Caki2 (cell line): ENCODE measurements around the gene APOC3. TPM values are rescaled to one million over a fixed set of nuclear protein-coding genes. Genes with fewer than 3 reads are reported as not detected.

ENCODE experiments used
- DNase-seq: peaks from one replicate; pipeline ENCODE4 v3.0.0-alpha.2; 2015; ENCODE audit warnings: low read depth
- in situ Hi-C: cut with HindIII; loops from 2 replicates; pipeline ENCODE4 v1.10.0; 2016; ENCODE audit warnings: low sequenced_read_pairs, low pct_unique_long_range_greater_than_20kb, mixed read lengths
- total RNA-seq: library from RNA; depleted of rRNA; stranded (reverse); fragments of >200 nt; shearing (Covaris generic); gene quantifications from 2 replicates; pipeline ENCODE4 v1.2.3, GENCODE V29; 2014; ENCODE audit warnings: low replicate concordance; rRNA removed

APOC3 gene
- not detected in 2 replicates for total RNA-seq

- in situ Hi-C loops: no loop called here
- no peak for DNase-seq
These were observed at the start of gene APOC3 for GRCh38 chr11:116829525-116830183. Gene APOC3, plus strand, starts transcription at chr11:116829907. Its CDS starts 676 bp downstream, at chr11:116830583.

GRCh38 chr11:116782728-116783127, 47.0 kb upstream of the APOC3 start:
- no peak for DNase-seq
- in situ Hi-C loops: no loop called here

DNA sequence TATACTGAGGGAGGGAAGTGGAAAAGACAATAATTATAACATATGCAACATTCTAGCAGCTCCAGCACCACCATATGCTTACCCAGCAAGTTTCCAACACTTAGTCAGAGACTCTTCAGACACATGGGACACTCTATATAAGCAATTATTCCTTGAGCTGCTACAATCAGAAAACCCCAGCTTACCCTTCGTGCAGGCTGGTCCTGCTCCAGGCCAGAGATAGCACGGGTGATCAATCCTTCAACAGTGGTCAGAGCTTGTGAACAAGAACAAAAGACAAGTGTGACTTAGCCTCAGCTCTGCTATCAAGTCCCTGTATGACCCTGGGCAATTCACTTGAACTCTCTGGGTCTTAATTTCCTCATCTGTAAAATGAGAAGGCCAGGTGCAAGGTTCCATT, 43.4 kb upstream of the APOC3 start:
- in situ Hi-C loops: no loop called here
- DNase-seq: no peak

- in situ Hi-C loops: no loop called here
- no peak for DNase-seq
These were observed 42.7 kb upstream of the APOC3 start for GRCh38 chr11:116786966-116787365.

- in situ Hi-C loops: no loop called here
- no peak for DNase-seq
These were observed 42.3 kb upstream of the APOC3 start for GRCh38 chr11:116787436-116787785.

- in situ Hi-C loops: no loop called here
- DNase-seq: peak; percentile 58
These were observed 41.8 kb upstream of the APOC3 start, which contains the start of gene ZPR1 for GRCh38 chr11:116787786-116788486. Gene ZPR1, minus strand, starts transcription at chr11:116788023. Its CDS starts 33 bp downstream, at chr11:116787990.

DNA sequence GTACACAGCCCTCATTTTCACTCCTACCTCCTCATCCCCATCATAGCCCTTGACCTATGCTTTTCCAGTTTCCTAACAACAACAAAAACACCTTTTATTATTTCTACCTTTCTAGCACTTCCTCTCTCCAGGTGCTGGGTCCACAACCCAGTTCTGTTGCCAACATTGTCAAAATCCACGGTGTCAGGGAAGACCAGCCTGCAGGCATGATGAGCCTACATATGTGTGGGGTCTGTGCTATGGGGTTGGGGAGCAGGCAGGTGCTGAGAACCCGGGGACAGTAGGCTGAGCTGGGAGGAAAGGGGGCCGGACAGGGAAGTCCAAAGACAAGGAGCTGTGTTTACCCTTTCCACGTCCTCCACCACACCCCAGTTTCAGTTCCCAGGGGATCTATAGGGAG, 41.2 kb upstream of the APOC3 start:
- in situ Hi-C loops: no loop called here
- DNase-seq: no peak

DNA sequence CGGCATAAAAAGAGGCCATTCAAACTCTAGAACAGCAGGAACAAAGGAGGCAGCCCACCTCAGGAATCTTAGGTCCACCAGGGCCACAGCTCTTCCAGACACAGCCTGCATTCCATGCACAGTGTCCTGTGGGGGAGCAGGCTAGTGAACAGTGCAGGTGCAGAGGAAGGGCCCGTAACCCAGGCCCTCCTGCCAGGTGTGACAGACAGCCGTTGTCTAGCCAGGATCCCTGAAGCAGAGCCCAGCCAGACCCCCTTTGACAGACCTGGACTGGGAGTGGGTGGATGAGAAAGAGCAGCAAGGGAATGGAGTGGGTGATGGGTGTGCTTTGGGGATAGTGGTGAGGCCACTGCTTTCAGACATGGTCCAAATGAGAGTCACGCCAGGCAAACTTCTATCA, 40.7 kb upstream of the APOC3 start:
- in situ Hi-C loops: no loop called here
- DNase-seq: no peak

GRCh38 chr11:116790167-116791001, 39.3 kb upstream of the APOC3 start:
- in situ Hi-C loops: no loop called here
- DNase-seq: no peak

DNA sequence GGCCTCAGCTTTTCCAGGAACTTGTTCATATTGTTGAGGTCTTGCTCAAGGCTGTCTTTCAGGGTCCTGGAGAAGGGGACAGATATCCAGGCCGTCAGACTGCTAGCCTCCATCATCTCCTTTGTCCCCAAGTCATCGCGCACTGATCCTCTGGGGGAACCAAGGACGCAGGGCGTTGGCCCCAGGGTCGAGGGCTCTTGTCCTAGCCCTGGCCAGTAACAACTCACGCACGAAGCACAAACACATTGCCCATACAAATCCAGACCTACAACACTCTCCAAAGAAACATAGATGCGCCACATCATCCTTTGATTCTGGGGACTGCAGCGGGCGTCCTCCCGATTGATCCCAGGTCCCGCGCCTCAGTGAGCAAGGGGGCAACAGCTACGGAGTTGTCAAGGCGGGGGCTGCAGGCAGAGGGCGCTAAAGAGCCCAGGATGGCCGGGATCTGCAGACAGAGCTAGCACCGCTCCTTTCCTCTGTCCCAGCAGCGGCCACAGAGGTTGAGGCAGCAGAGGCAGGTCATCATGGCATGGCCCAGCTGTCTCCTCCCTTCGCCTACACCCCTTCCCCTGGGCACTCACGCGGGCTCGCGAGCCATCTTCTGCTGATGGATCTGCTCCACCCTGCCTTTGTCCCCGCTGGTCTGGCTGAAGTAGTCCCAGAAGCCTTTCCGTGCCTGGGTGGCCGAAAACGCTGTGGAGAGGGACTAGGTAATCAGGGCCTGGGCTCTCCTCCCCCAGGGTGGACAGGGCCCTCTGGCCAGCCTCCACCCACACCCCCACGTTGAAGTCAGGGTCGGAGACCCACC, 38.5 kb upstream of the APOC3 start:
- in situ Hi-C loops: no loop called here
- DNase-seq: no peak

DNA sequence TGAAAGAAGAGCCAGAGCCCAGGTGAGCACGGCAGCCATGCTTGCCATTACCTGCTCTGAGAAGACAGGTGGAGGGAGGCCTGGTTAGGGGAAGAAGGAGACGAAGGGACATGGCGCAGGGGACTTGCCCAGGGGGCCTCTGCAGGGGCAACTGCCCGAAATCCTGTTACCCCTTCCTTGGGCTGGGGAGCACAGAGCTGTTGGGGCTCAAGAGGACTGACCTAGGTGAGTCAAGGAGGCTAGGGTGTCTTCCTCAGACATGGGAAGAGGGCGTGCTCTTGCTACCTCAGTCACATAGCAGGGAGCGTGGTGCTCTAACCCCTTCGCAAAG, 37.9 kb upstream of the APOC3 start, which contains the start of gene APOA5:
Gene APOA5, minus strand, starts transcription at position 67 of the 331 bp plus-strand sequence. Its CDS starts 19 bp downstream, at position 48.
- DNase-seq: no peak
- in situ Hi-C loops: no loop called here

- no peak for DNase-seq
- in situ Hi-C loops: no loop called here
These were observed 37.4 kb upstream of the APOC3 start for GRCh38 chr11:116792144-116792868.

DNA sequence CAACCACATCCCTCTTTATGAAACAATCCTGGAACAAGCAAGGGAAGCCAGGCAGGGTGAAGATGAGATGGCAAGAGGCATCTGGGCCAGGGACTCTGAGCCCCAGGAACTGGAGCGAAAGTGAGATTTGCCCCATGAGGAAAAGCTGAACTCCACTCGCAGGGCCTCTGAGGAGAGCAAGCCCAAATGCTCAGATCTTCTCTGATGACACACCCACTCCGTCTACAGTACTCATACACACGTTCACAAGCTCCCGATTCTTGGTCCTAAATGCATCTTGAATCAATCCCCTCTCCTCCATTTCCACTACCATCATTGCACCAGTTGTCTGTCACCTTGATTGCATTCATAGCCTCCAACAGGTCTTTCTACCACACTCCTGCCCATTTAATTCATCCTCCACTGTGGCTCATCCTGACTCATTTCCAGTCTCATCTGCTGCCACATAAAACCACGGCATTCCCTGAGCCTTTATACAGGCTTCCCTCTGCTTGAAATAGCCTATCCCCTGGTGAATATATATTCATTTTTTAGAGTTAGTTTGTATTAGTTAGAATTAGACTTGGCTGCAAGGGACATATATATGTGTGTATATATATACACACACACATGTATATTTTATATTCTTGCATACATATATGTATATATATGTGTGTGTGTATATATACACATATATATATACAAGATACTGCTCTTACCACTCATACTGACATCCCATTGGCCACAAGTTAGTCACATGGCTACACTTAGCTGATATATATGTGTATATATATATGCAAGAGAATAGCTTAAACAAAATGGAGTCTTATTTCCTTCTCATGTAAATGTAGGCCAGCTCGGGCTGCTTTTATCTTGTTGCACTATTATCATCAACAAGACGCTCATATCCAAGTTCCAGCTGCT, 36.6 kb upstream of the APOC3 start:
- in situ Hi-C loops: no loop called here
- DNase-seq: no peak

DNA sequence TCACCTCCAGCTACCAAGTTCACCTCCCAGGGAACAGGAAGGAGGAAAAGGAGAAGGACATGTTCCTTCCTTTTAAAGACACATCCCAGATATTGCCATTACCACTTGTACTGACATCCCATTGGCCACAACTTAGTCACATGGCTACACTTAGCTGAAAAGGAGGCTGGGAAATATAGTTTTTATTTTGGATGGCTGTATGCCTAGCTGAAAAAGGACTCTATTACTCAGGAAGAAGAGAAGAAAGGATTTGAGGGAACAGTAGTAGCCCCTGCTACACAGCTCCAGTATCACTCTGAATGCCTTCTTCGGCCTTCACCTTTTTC, 36.0 kb upstream of the APOC3 start:
- DNase-seq: no peak
- in situ Hi-C loops: no loop called here

DNA sequence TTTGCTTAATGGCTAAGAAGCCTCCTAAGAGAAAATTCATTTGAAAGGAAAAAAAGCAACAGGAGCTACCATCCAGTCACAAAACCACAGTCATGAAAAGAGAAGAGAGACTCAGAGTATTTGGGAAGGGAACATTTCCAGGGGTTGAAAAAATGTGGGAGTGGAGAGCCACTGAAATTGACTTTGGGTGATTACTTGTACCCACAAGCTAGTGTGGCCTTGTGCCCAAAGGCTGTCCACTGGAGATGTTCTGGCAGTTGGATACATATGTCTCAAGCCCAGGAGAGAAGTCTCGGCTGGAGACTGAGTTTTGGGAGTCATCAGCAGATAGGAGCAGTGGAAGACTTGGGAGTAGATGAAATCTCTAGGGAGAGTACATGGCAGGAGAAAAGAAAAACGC, 34.9 kb upstream of the APOC3 start:
- in situ Hi-C loops: no loop called here

DNA sequence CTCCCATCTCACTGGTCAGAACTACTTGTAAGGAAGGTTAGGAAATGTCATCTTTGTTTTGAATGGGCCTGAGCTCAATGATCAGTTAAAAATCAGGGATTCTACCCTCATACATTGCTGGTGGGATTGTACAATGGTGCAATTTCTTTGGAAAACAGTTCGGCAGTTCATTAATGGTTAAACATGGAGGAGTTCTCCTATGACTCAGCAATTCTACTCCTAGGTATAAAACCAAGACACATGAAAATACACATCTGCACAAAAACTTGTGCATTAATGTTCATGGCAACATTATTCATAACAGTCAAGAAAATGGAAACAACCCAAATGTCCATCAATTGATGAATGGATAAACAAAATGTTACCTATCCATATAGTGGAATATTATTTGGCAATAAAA, 33.2 kb upstream of the APOC3 start:
- no peak for DNase-seq
- in situ Hi-C loops: no loop called here

More for the DNA sequence above, 34.9 kb upstream of the APOC3 start:
- DNase-seq: no peak

GRCh38 chr11:116797816-116798215, 31.9 kb upstream of the APOC3 start:
- no peak for DNase-seq
- in situ Hi-C loops: no loop called here
